NAMALWA (cell line): ENCODE data around the gene ATRNL1.

ENCODE experiments used
- DNase-seq: peaks from one replicate; pipeline ENCODE4 v3.0.0-alpha.2; 2015; ENCODE audit warnings: low spot score

ATRNL1 gene, protein sequence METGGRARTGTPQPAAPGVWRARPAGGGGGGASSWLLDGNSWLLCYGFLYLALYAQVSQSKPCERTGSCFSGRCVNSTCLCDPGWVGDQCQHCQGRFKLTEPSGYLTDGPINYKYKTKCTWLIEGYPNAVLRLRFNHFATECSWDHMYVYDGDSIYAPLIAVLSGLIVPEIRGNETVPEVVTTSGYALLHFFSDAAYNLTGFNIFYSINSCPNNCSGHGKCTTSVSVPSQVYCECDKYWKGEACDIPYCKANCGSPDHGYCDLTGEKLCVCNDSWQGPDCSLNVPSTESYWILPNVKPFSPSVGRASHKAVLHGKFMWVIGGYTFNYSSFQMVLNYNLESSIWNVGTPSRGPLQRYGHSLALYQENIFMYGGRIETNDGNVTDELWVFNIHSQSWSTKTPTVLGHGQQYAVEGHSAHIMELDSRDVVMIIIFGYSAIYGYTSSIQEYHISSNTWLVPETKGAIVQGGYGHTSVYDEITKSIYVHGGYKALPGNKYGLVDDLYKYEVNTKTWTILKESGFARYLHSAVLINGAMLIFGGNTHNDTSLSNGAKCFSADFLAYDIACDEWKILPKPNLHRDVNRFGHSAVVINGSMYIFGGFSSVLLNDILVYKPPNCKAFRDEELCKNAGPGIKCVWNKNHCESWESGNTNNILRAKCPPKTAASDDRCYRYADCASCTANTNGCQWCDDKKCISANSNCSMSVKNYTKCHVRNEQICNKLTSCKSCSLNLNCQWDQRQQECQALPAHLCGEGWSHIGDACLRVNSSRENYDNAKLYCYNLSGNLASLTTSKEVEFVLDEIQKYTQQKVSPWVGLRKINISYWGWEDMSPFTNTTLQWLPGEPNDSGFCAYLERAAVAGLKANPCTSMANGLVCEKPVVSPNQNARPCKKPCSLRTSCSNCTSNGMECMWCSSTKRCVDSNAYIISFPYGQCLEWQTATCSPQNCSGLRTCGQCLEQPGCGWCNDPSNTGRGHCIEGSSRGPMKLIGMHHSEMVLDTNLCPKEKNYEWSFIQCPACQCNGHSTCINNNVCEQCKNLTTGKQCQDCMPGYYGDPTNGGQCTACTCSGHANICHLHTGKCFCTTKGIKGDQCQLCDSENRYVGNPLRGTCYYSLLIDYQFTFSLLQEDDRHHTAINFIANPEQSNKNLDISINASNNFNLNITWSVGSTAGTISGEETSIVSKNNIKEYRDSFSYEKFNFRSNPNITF (N-terminal part only)

GRCh38 chr10:115093286-115093775 lies at the start of gene ATRNL1:
Gene ATRNL1, plus strand, starts transcription at chr10:115093365. Its CDS starts 386 bp downstream, at chr10:115093751.
- no peak for DNase-seq

GRCh38 chr10:115043719-115044118 lies 49.4 kb upstream of the ATRNL1 start:
- no peak for DNase-seq

DNA sequence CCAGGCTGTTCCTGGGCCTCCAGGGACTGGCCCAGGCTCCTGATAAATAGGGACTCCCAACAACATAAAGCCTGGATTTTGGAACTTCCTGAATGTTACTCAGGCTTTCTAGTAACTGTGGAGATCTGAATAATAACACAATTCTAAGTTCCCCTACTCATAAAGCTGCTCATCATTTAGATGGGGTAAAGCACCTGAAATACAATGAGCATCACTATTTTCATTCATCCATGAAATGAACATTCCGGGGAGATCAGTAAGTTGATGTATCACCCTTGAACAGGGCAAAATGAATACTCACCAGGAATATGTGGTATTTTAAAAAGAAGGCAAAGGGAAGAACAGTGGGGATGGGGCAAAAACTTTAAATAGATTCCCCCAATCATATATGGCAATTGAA lies 48.3 kb upstream of the ATRNL1 start:
- DNase-seq, result no peak

DNA sequence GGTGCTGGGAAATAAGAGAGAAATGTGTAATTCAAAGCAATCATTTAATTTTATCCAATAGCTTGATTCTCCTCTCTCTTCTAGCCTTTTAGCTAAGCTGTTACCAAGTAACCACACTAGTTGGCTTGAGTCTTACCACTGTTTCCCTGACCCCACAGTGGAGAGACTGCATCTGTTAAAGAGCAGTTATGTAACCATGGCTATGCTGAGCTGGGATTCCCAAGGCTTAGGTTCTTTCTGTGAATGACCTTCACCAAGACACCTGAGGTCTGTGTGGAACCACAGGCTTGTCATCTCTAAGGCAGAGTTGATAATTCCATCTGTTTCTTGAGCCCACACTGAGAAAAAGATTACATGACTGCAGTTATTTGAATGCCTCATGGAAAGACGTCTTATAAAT lies 47.7 kb upstream of the ATRNL1 start:
- no peak for DNase-seq

DNA sequence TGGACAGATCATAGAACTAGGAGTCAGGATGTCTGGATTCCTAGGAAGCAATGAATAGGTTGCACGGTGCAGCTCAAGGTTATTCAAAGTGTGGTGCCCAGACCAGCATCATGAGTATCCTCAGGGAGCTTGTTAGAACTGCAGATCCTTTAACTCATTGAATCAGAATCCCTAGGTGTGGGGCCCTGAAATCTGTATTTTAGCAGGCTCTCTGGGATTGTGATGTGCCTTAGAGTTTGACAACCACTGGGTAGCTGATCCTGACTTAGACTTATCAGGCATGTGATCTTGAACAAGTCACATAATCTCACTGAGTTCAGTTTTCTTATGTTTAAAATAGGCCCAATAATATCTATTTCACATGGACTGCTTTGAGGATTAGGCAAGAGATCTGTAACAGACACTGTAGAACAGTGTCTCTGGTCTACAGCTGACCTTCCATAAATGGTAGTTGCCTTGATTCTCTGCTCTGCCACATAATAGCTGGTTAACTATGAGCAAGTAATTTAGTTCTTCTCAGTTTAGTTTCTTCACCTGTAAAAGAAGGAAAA lies 46.4 kb upstream of the ATRNL1 start:
- DNase-seq, result no peak

- DNase-seq, result no peak
These were observed 45.5 kb upstream of the ATRNL1 start for GRCh38 chr10:115047705-115048104.

- no peak for DNase-seq
These were observed 43.8 kb upstream of the ATRNL1 start for GRCh38 chr10:115049318-115049717.

GRCh38 chr10:115049960-115050359 lies 43.2 kb upstream of the ATRNL1 start:
- DNase-seq, result no peak

DNA sequence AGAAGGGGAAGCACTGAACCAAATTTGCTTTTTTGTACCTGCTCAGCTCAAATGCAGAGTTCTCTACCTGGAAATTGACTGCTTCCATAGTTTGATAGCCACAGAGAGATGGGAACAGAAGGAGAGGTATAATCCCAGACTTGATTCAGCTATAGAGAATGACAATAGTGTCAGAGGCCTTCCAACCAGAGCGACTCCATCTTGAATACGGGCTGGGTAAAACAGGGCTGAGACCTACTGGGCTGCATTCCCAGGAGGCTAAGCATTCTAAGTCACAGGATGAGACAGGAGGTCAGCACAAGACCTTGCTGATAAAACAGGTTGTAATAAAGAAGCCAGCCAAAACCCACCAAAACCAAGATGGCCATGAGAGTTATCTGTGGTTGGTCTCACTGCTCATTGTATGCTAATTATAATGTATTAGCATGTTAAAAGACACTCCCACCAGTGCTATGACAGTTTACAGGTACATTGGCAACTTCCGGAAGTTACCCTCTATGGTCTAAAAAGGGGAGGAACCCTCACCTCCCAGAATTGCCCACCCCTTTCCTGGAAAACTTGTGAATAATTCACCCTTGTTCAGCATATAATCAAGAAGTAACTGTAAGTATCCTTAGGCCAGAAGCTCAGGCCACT lies 42.7 kb upstream of the ATRNL1 start:
- no peak for DNase-seq

GRCh38 chr10:115051216-115051615 lies 41.9 kb upstream of the ATRNL1 start:
- DNase-seq, result no peak

GRCh38 chr10:115052226-115052625 lies 40.9 kb upstream of the ATRNL1 start:
- no peak for DNase-seq

GRCh38 chr10:115052728-115053127 lies 40.4 kb upstream of the ATRNL1 start:
- DNase-seq, result no peak

DNA sequence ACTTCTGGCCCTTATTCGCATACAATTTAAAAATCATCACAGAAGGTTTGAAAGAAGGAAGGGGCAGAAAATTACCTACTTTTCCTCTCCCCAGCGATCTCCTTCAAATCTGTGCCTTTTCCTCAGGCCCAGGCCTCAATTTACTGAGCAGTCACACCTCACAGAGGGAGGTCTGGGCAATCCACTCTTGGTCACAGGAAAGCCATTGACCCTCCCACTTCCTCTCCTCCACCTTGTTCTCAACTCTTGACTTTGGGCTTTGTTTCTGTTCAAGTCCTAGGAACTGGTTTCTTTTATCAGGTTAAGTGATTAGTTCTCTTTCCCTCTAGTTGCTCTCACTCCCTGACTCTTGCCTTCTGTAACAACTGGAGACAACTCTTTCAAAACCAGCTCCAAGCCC lies 37.0 kb upstream of the ATRNL1 start:
- no peak for DNase-seq

DNA sequence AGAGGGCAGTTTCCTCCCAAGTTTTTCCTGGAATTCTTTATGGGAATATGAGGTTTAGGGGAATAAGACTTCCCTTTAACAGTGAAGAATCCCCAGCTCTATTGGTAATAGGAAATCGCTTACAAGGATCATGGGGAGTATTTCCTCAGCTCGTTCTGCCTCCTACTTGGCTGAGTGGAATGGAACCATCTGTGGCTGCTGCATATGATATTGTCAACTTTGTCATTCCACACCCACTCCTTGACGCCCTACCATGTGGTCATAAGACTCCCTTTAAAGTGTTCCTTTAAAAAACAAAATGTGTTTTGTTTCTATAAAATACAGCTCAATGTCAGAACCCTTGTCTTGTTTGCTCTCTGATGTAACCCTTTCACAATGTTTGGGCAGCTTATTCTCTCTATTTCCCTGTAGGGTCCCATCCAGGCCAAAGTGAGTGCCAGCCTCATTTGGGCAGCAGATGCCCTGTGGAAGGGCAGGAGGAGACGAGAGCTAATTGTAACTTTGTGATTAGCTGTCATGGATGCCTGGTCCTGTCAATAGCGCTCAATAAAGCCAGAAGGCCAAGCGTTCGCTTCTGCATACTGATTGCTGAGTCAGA lies 33.8 kb upstream of the ATRNL1 start:
- DNase-seq, result no peak

GRCh38 chr10:115063701-115064658 lies 29.2 kb upstream of the ATRNL1 start:
- no peak for DNase-seq

- no peak for DNase-seq
These were observed 27.4 kb upstream of the ATRNL1 start for GRCh38 chr10:115065801-115066200.

GRCh38 chr10:115066528-115066927 lies 26.6 kb upstream of the ATRNL1 start:
- no peak for DNase-seq

DNA sequence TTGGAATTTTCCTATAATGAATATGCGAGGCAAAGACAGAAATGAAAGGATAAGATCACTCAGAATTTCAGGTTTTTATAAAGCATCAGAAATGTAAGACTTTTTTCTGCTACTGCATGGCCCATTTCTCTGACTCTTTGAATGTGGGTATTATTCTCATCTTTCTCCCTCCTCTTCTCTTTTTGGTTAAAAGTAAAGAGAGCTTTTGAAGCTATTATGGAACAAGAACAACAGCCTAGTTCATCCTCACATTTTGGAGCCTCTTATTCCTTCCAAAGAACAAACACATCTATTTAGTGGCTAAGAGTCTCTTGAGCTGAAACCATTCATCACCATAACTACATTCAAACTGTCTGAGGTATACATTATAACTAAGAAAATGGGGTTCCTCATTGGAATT lies 19.4 kb upstream of the ATRNL1 start:
- DNase-seq, result no peak

DNA sequence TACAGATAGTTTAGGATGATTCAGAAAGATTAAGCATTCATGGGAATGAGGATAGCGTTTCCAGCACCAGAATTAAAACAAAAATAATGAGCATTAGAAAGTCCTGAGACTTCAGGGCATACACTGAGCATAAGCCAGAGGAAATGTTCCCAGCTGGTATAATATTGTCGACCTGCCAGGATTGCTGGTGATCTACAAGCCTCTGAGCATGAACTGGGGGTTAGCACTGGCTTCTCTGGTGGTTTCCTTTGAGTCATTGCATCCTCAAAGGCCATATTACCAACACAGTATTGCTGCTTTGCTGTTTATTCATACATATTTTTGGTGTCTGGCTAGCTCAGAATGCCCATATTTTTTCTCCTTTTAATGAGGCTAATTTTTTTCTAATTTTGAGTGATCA lies 10.7 kb upstream of the ATRNL1 start:
- no peak for DNase-seq

- no peak for DNase-seq
These were observed 8.8 kb upstream of the ATRNL1 start for GRCh38 chr10:115084277-115084850.
